Kidney (tissue), 14 donors: ENCODE results near the gene PRELID3B. TPM values are rescaled to one million over a fixed set of nuclear protein-coding genes. Genes with fewer than 3 reads are reported as not detected.

ENCODE experiments used
- DNase-seq, 5 donors: peaks; one replicate each; pipeline ENCODE4 v3.0.0-alpha.2; 2013 to 2020
- FAIRE-seq: peaks from 2 replicates; lab custom pipeline; 2012; peaks lifted over from hg19 to GRCh38; lab: Jason Lieb, UNC
- H3K27ac ChIP-seq, 2 donors: one replicate each; pipeline ENCODE4 v1.7.0; 2013; ENCODE audit warnings: low read depth in 2 of 2, low read length in 2 of 2, inconsistent platforms in 1 of 2
- H3K27me3 ChIP-seq: one replicate; pipeline ENCODE4 v1.7.1; 2013; ENCODE audit warnings: low read length, inconsistent platforms; ENCODE audit not compliant: control insufficient read depth, insufficient read depth
- H3K36me3 ChIP-seq, 3 donors: one replicate each; pipeline versions ENCODE4 v1.7.0 to v1.7.1; 2013; ENCODE audit warnings: low read length in 3 of 3, control low read depth in 1 of 3, inconsistent platforms in 1 of 3; ENCODE audit not compliant: insufficient read depth in 3 of 3, control insufficient read depth in 2 of 3
- H3K4me1 ChIP-seq, 3 donors: one replicate each; pipeline versions ENCODE4 v1.7.0 to v1.7.1; 2013; ENCODE audit warnings: low read length in 3 of 3, inconsistent platforms in 1 of 3, low read depth in 1 of 3; ENCODE audit not compliant: control insufficient read depth in 2 of 3, insufficient read depth in 2 of 3
- H3K4me3 ChIP-seq, 3 donors: one replicate each; pipeline versions ENCODE4 v1.7.0 to v1.8.1; 2013; ENCODE audit warnings: low read length in 3 of 3, control low read depth in 1 of 3, inconsistent platforms in 1 of 3
- H3K9ac ChIP-seq, 3 donors: one replicate each; pipeline versions ENCODE4 v1.7.0 to v1.7.1; 2013; ENCODE audit warnings: low read length in 3 of 3, control low read depth in 1 of 3, inconsistent platforms in 1 of 3
- H3K9me3 ChIP-seq, 3 donors: one replicate each; pipeline versions ENCODE4 v1.7.0 to v1.7.1; 2013; ENCODE audit warnings: low read length in 3 of 3, control low read depth in 1 of 3, inconsistent platforms in 1 of 3; ENCODE audit not compliant: control insufficient read depth in 2 of 3, insufficient read depth in 1 of 3
- intact Hi-C: fragments of 100-400 bp; cut with DNase I; formaldehyde crosslinking; loops from one replicate; pipeline ENCODE4 v1.11.1; 2022
- polyA plus RNA-seq: library from polyadenylated mRNA; stranded (reverse); fragments of 350-450 nt; fragmentation: Illumina TruSeq; extraction: RNeasy Lipid Tissue Mini Kit (QIAGEN cat#74804); gene quantifications from one replicate; pipeline ENCODE4 v1.2.3, GENCODE V29; 2014; ENCODE audit warnings: low read depth, low replicate concordance; ENCODE audit not compliant: insufficient read depth
- total RNA-seq: library from RNA; stranded (reverse); fragmentation: NEBNext Ultra II Directional; extraction: Animal tissue kit (Norgen Biotek cat#: 25700); gene quantifications from one replicate; pipeline ENCODE4 v1.2.1, GENCODE V29; 2021
- TF ChIP-seq, protein P1 (sequence below): IDR thresholded peaks from 3 replicates; pipeline ENCODE4 v1.5.1; 2012; ENCODE audit warnings: mild to moderate bottlenecking, moderate library complexity, borderline replicate concordance; ENCODE audit not compliant: insufficient read depth; ENCODE audit errors: extremely low read depth
- donor health status: control.
- donor health status: control.
- donor health status: control.
- donor health status: control.
- donor health status: control.
- donor health status: DM: yes; HTN: yes; CAD: no.
- donor health status: Normal renal cell carcinoma (clear cell type).

PRELID3B gene
- total and polyA plus RNA-seq, 2 donors from 2014 or later: 26.4 to 38.5 TPM

- no peak for DNase-seq
Observed at GRCh38 chr20:59015411-59015810, 27.2 kb downstream of the PRELID3B start.

DNA sequence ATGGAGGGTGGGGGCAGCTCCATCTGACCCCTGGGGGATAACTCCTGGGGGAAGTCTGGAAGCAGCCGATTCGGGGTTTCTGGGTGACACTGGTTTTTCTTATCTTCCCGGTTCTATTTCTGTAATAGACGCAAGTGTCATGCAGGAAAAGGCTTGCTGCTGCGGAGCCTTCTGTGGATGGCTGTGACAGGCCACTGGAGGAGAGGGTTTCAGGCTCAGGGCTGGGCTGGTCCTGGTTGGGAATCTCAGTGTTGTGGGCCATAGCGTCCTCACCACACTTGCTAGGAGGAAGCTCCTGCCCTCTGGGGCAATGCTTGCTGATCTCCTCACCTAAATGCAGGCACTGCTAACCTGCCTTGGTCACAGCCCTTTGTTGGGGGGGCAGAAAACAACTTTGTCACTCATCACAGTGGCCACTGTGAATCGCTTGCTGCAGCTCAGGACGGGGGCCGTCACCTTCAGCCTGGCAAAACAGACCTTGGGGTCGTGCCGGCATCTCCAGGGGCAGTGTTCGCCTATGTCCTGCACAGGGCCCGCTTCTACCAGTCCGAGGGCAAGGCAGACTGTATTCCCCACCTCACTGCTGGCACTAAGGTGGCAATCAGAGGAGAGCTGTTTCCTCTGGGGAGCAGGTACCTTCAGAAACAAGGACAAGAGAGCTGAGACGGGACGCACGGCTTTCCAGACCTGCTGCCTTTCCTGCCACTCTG lies 27.8 kb downstream of the PRELID3B start:
- H3K9ac ChIP-seq: no peak overlapping the region
- no peak overlapping the region for H3K4me3 ChIP-seq
- no peak for DNase-seq
- no peaks in the 10 kb centered on the region for H3K9me3 ChIP-seq
- peaks cover 0 to 9% (median 5%) of the 10 kb centered on the region in 3 donors for H3K4me1 ChIP-seq
- no peaks in the 10 kb centered on the region for H3K36me3 ChIP-seq
- FAIRE-seq: no peak
- no peaks in the 10 kb centered on the region for H3K27me3 ChIP-seq
- intact Hi-C loops: no loop called here
- H3K27ac ChIP-seq: no peak overlapping the region
- TF ChIP-seq, protein P1, sequence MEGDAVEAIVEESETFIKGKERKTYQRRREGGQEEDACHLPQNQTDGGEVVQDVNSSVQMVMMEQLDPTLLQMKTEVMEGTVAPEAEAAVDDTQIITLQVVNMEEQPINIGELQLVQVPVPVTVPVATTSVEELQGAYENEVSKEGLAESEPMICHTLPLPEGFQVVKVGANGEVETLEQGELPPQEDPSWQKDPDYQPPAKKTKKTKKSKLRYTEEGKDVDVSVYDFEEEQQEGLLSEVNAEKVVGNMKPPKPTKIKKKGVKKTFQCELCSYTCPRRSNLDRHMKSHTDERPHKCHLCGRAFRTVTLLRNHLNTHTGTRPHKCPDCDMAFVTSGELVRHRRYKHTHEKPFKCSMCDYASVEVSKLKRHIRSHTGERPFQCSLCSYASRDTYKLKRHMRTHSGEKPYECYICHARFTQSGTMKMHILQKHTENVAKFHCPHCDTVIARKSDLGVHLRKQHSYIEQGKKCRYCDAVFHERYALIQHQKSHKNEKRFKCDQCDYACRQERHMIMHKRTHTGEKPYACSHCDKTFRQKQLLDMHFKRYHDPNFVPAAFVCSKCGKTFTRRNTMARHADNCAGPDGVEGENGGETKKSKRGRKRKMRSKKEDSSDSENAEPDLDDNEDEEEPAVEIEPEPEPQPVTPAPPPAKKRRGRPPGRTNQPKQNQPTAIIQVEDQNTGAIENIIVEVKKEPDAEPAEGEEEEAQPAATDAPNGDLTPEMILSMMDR: no peak

More at GRCh38 chr20:59015411-59015810, 27.2 kb downstream of the PRELID3B start:
- Histone ChIP-seq H3K4me3 (no peak overlapping the region), H3K27ac (no peak overlapping the region), H3K9ac (no peak overlapping the region), H3K4me1 (peaks cover 0 to 4% (median 3%) of the 10 kb centered on the region in 3 donors), H3K9me3 (no peaks in the 10 kb centered on the region), H3K27me3 (no peaks in the 10 kb centered on the region), H3K36me3 (no peaks in the 10 kb centered on the region)
- TF ChIP-seq, protein P1: no peak
- intact Hi-C loops: no loop called here
- no peak for FAIRE-seq

DNA sequence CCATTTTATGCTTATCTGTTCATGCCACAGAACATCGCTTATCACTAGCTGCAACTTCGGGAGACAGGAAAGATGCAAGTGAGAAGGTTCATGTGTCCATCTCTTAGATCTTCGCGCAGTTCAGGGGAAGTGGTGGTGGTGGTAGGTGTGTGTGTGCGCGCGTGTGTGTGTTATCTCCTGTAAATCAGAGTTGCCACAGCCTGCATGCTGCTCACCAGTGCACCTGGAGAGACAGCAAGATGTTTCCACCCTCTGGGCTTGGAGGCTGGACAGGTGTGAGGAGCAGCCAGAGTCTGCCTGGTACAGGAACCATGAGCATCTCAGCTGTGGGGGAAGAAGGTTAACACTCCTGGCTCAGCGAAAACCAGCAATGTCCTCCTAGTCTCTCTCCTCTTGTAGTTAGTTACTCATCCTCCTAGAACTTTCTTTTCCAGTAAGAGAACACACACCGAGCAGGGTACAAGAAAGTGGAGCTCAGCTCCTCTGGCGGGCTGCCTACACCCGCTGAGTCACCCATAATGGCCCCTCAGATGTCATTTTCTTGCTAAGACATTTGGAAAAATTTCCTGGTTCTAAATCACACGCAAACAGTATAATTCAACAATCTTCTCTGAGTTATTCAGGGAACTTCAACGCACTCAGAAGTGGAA lies 28.5 kb downstream of the PRELID3B start:
- intact Hi-C loops: no loop called here
- FAIRE-seq: no peak
- H3K27ac ChIP-seq: no peak overlapping the region
- H3K4me3 ChIP-seq: no peak overlapping the region
- H3K27me3 ChIP-seq: no peaks in the 10 kb centered on the region
- no peaks in the 10 kb centered on the region for H3K9me3 ChIP-seq
- H3K36me3 ChIP-seq: no peaks in the 10 kb centered on the region
- peaks cover 0 to 9% (median 5%) of the 10 kb centered on the region in 3 donors for H3K4me1 ChIP-seq
- TF ChIP-seq, protein P1: no peak
- DNase-seq: peak in 1 of 5 donors; percentile 59
- H3K9ac ChIP-seq: no peak overlapping the region
